Spinal cord (tissue), 10 donors: ENCODE data around the gene RYR1. TPM values are rescaled to one million over a fixed set of nuclear protein-coding genes. Genes with fewer than 3 reads are reported as not detected.
"Not testable (repeated sequence)": the region's sequence is repeated elsewhere in the genome, so short reads cannot be mapped to it uniquely, and the experiment has no call there.

Experiments used
- DNase-seq, 6 donors: peaks; one replicate each; pipeline versions ENCODE4 v3.0.0 to v3.0.0-alpha.2; 2013 to 2015; ENCODE audit warnings: low spot score in 6 of 6, low read depth in 4 of 6
- H3K27ac ChIP-seq: one replicate; pipeline ENCODE4 v1.5.1; 2013; ENCODE audit warnings: low read depth, low read length, control low read depth
- H3K27me3 ChIP-seq: one replicate; pipeline ENCODE4 v1.6.1; 2013; ENCODE audit warnings: low read length; ENCODE audit not compliant: control insufficient read depth, insufficient read depth
- H3K36me3 ChIP-seq: one replicate; pipeline ENCODE4 v1.6.1; 2013; ENCODE audit warnings: low read length; ENCODE audit not compliant: control insufficient read depth, insufficient read depth
- H3K4me1 ChIP-seq: one replicate; pipeline ENCODE4 v1.6.1; 2013; ENCODE audit warnings: low read length; ENCODE audit not compliant: control insufficient read depth, insufficient read depth
- H3K4me3 ChIP-seq: one replicate; pipeline ENCODE4 v1.5.1; 2013; ENCODE audit warnings: low read depth, low read length, control low read depth
- H3K9me3 ChIP-seq: one replicate; pipeline ENCODE4 v1.6.1; 2013; ENCODE audit warnings: low read length; ENCODE audit not compliant: control insufficient read depth, insufficient read depth
- WGBS: methylation state at CpG from one replicate; pipeline ENCODE4 v1.1.5; 2013; ENCODE audit warnings: missing lambda C conversion rate; ENCODE audit not compliant: insufficient coverage; 5-methylcytosine and 5-hydroxymethylcytosine counted together
- polyA plus RNA-seq, 2 donors: library from polyadenylated mRNA; unstranded; fragments of 120-200 nt; gene quantifications; one replicate each; pipeline ENCODE4 v1.2.1, GENCODE V29; 2013; ENCODE audit not compliant: insufficient read length in 2 of 2
- total RNA-seq, 2 donors: library from RNA; depleted of rRNA in 1 of 2; stranded (reverse); fragments of 120-200 nt in 1 of 2; fragments of >200 nt in 1 of 2; gene quantifications; one replicate each; pipeline versions ENCODE4 v1.2.3 to v1.2.4, GENCODE V29; 2013 to 2014
- donor health status: healthy.

RYR1 gene
- total and polyA plus RNA-seq, 4 donors: 6.0 to 15.1 (median 10.5) TPM

GRCh38 chr19:38464421-38465082, 31.1 kb downstream of the RYR1 start:
- Histone ChIP-seq H3K4me1 (no peaks in the 10 kb centered on the region), H3K9me3 (no peaks in the 10 kb centered on the region), H3K27ac (no peak overlapping the region), H3K4me3 (no peak overlapping the region), H3K36me3 (peaks cover 8% of the 10 kb centered on the region), H3K27me3 (no peaks in the 10 kb centered on the region)
- DNase-seq: no peak
- 70% methylated on average over 11 of the region's 15 CpGs for WGBS

DNA sequence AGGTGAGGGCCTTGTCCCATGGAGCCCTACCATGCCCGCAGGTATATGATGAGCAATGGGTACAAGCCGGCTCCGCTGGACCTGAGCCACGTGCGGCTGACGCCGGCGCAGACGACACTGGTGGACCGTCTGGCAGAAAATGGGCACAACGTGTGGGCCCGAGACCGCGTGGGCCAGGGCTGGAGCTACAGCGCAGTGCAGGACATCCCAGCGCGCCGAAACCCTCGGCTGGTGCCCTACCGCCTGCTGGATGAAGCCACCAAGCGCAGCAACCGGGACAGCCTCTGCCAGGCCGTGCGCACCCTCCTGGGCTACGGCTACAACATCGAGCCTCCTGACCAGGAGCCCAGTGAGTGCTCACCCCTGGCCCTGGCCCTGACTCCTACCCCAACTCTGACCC, 32.6 kb downstream of the RYR1 start:
- DNase-seq: no peak
- WGBS: 93% methylated on average over 26 of the region's 26 CpGs

DNA sequence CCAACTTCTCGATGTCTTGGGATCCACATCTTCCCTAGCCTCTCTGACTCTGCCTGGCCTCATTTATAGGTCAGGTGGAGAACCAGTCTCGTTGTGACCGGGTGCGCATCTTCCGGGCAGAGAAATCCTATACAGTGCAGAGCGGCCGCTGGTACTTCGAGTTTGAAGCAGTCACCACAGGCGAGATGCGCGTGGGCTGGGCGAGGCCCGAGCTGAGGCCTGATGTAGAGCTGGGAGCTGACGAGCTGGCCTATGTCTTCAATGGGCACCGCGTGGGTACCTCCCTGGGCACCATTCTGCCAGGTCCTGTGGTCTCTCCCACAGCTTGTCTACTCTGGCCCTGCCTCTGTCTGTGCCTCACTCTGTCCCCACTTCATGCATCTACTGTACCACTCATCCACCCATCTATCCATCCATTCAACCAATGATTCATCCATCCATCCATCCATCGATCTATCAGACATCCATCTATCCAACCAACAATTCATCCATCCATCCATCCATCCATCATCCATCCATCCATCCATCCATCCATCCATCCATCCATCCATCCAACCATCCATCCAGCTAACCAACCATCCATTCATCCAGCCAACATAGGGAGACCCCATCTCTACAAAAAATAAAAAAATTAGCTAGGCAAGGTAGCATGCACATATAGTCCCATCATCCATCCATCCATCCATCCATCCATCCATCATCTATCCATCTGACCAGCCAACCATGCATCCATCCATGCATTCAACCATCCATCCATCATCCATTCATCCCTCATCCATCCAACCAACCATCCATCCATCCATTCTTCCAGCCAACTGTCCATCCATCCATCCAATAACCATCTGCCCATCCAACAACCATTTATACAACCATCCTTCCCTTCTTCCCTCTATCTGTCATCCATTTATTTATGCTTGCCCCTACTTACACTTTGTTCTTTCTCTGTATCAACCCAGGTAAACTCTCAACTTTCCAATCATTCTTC, 34.3 kb downstream of the RYR1 start:
- no peaks in the 10 kb centered on the region for H3K27me3 ChIP-seq
- H3K9me3 ChIP-seq: no peaks in the 10 kb centered on the region
- H3K36me3 ChIP-seq: peaks cover 6% of the 10 kb centered on the region
- 89% methylated on average over 17 of the region's 17 CpGs for WGBS
- no peak overlapping the region for H3K27ac ChIP-seq
- DNase-seq: no peak
- no peaks in the 10 kb centered on the region for H3K4me1 ChIP-seq
- H3K4me3 ChIP-seq: no peak overlapping the region

More for the DNA sequence above, 32.6 kb downstream of the RYR1 start:
- no peaks in the 10 kb centered on the region for H3K4me1 ChIP-seq
- H3K4me3 ChIP-seq: no peak overlapping the region
- H3K27ac ChIP-seq: no peak overlapping the region
- H3K9me3 ChIP-seq: no peaks in the 10 kb centered on the region
- no peaks in the 10 kb centered on the region for H3K27me3 ChIP-seq
- H3K36me3 ChIP-seq: peaks cover 6% of the 10 kb centered on the region

- 79% methylated on average over 5 of the region's 5 CpGs for WGBS
- no peak for DNase-seq
- H3K36me3 ChIP-seq: peaks cover 11% of the 10 kb centered on the region
These were observed 35.7 kb downstream of the RYR1 start for GRCh38 chr19:38469151-38469550.

GRCh38 chr19:38470788-38471480, 37.4 kb downstream of the RYR1 start:
- Histone ChIP-seq H3K9me3 (no peaks in the 10 kb centered on the region), H3K4me3 (no peak overlapping the region), H3K36me3 (peaks cover 10% of the 10 kb centered on the region), H3K27ac (no peak overlapping the region), H3K4me1 (no peaks in the 10 kb centered on the region), H3K27me3 (no peaks in the 10 kb centered on the region)
- DNase-seq: no peak
- 80% methylated on average over 11 of the region's 12 CpGs for WGBS

More at GRCh38 chr19:38469151-38469550, 35.7 kb downstream of the RYR1 start:
- Histone ChIP-seq H3K4me3 (no peak overlapping the region), H3K27me3 (no peaks in the 10 kb centered on the region), H3K9me3 (no peaks in the 10 kb centered on the region), H3K4me1 (no peaks in the 10 kb centered on the region), H3K27ac (no peak overlapping the region)

DNA sequence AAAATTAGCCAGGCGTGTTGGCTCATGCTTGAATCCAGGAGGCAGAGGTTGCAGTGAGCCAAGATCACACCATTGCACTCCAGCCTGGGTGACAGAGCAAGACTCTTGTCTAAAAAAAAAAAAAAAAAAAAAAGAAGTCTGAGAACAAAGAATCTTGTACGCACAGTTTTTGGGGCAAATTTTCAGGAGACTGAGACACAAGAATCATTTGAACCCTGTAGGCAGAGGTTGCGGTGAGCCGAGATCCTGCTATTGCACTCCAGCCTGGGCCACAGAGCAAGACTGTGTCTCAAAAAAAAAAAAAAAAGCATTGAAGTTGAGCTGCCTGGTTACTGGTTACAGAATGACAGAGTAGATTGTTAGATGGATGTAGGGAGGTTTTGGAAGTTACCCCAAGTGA, 39.2 kb downstream of the RYR1 start:
- H3K27me3 ChIP-seq, H3K9me3 ChIP-seq, H3K36me3 ChIP-seq, H3K4me1 ChIP-seq, H3K4me3 ChIP-seq, H3K27ac ChIP-seq, DNase-seq: not testable (repeated sequence)
- WGBS: 91% methylated on average over 3 of the region's 4 CpGs

- WGBS: 93% methylated on average over 21 of the region's 21 CpGs
- H3K36me3 ChIP-seq: peaks cover 5% of the 10 kb centered on the region
- no peaks in the 10 kb centered on the region for H3K9me3 ChIP-seq
- no peak overlapping the region for H3K4me3 ChIP-seq
- no peaks in the 10 kb centered on the region for H3K27me3 ChIP-seq
- no peaks in the 10 kb centered on the region for H3K4me1 ChIP-seq
- no peak for DNase-seq
- no peak overlapping the region for H3K27ac ChIP-seq
These were observed 39.7 kb downstream of the RYR1 start for GRCh38 chr19:38473201-38473600.

DNA sequence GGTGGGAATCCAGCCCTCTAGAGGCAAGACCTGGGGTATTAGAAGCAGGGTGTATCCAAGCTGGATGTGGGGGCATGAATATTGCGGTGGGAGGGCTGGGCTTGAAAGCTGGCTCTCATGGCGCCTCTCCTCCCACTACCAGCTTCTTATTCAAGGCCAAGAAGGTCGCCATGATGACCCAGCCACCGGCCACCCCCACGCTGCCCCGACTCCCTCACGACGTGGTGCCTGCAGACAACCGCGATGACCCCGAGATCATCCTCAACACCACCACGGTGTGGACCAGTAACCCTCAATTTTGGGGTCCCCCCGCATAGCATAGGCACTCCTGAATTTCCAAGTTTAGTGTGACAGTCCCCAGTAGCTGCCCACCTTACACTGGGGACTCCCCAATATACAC, 41.7 kb downstream of the RYR1 start:
- no peaks in the 10 kb centered on the region for H3K4me1 ChIP-seq
- H3K9me3 ChIP-seq: no peaks in the 10 kb centered on the region
- peaks cover 5% of the 10 kb centered on the region for H3K36me3 ChIP-seq
- 92% methylated on average over 12 of the region's 13 CpGs for WGBS
- H3K4me3 ChIP-seq: no peak overlapping the region
- no peak for DNase-seq
- no peaks in the 10 kb centered on the region for H3K27me3 ChIP-seq
- H3K27ac ChIP-seq: no peak overlapping the region

DNA sequence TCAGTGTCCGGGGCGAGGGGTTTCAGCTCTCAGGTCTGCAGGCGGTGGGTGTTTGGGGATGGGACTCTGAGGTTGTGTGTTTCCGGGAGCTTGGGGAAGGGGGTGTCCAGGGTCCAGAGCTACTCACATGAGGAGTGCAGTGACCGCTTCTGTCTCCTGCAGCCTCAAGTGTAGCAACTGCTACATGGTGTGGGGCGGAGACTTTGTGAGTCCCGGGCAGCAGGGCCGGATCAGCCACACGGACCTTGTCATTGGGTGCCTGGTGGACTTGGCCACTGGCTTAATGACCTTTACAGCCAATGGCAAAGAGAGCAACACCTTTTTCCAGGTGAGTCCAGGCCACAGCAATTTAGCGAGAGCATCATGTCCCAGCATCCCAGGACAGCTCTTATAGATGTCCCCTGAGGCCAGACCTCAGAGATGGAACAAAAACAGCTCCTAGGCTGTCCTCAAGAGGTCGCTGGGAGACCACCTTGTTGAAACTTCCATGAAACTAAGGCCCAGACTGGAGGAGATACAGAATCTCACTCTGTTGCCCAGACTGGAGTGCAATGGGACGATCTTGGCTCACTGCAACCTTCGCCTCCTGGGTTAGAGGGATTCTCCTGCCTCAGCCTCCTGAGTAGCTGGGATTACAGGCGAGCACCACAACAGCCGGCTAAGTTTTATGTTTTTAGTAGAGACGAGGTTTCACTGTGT, 44.9 kb downstream of the RYR1 start:
- H3K4me1 ChIP-seq: no peaks in the 10 kb centered on the region
- no peak overlapping the region for H3K27ac ChIP-seq
- peaks cover 6% of the 10 kb centered on the region for H3K36me3 ChIP-seq
- WGBS: 85% methylated on average over 14 of the region's 16 CpGs
- peak in 2 of 6 donors; percentile 41 to 67 for DNase-seq
- no peaks in the 10 kb centered on the region for H3K9me3 ChIP-seq
- H3K4me3 ChIP-seq: no peak overlapping the region
- H3K27me3 ChIP-seq: no peaks in the 10 kb centered on the region
